ENCODE data around the gene BMP8A.

DNA sequence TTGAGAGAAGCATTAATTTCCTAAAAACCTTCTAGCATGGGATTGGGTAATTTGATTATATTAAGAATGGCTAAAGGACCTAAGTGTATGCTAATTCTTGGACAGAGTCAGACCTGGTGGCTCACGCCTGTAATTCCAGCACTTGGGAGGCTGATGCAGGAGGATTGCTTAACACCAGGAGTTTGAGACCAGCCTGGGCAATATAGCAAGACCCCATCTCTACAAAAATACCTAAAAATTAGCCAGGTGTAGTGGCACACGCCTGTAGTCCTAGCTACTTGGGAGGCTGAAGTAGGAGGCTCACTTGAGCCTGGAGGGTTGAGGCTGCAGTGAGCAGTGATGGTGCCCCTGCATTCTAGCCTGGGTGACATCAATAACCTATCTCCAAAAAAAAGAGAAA lies 45.9 kb upstream of the BMP8A start:
- TF ChIP-seq, protein P1, sequence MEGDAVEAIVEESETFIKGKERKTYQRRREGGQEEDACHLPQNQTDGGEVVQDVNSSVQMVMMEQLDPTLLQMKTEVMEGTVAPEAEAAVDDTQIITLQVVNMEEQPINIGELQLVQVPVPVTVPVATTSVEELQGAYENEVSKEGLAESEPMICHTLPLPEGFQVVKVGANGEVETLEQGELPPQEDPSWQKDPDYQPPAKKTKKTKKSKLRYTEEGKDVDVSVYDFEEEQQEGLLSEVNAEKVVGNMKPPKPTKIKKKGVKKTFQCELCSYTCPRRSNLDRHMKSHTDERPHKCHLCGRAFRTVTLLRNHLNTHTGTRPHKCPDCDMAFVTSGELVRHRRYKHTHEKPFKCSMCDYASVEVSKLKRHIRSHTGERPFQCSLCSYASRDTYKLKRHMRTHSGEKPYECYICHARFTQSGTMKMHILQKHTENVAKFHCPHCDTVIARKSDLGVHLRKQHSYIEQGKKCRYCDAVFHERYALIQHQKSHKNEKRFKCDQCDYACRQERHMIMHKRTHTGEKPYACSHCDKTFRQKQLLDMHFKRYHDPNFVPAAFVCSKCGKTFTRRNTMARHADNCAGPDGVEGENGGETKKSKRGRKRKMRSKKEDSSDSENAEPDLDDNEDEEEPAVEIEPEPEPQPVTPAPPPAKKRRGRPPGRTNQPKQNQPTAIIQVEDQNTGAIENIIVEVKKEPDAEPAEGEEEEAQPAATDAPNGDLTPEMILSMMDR (IDR thresholded peaks at IDR 0.05; ENCODE audit: insufficient read depth, low read length), result no peak
- TF ChIP-seq, protein P2, sequence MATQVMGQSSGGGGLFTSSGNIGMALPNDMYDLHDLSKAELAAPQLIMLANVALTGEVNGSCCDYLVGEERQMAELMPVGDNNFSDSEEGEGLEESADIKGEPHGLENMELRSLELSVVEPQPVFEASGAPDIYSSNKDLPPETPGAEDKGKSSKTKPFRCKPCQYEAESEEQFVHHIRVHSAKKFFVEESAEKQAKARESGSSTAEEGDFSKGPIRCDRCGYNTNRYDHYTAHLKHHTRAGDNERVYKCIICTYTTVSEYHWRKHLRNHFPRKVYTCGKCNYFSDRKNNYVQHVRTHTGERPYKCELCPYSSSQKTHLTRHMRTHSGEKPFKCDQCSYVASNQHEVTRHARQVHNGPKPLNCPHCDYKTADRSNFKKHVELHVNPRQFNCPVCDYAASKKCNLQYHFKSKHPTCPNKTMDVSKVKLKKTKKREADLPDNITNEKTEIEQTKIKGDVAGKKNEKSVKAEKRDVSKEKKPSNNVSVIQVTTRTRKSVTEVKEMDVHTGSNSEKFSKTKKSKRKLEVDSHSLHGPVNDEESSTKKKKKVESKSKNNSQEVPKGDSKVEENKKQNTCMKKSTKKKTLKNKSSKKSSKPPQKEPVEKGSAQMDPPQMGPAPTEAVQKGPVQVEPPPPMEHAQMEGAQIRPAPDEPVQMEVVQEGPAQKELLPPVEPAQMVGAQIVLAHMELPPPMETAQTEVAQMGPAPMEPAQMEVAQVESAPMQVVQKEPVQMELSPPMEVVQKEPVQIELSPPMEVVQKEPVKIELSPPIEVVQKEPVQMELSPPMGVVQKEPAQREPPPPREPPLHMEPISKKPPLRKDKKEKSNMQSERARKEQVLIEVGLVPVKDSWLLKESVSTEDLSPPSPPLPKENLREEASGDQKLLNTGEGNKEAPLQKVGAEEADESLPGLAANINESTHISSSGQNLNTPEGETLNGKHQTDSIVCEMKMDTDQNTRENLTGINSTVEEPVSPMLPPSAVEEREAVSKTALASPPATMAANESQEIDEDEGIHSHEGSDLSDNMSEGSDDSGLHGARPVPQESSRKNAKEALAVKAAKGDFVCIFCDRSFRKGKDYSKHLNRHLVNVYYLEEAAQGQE (IDR thresholded peaks at IDR 0.05; ENCODE audit: insufficient replicate concordance, low read depth), result no peak
